LNCaP clone FGC (cell line): ENCODE data around the gene GDPGP1.
"Not testable (repeated sequence)": the region's sequence is repeated elsewhere in the genome, so short reads cannot be mapped to it uniquely, and the experiment has no call there.

Experiments
- DNase-seq: peaks from one replicate; pipeline ENCODE4 v3.0.0-alpha.2; 2011; ENCODE audit warnings: low read depth
- H3K4me3 ChIP-seq: 2 replicates; pipeline ENCODE4 v1.5.1; 2011; ENCODE audit warnings: mild to moderate bottlenecking, low read depth, low read length, control low read depth
- TF ChIP-seq, protein P1 (sequence below): IDR thresholded peaks from 2 replicates; pipeline ENCODE4 v1.5.1; 2012; ENCODE audit warnings: mild to moderate bottlenecking; ENCODE audit not compliant: control insufficient read depth, insufficient read depth; ENCODE audit errors: extremely low read depth

Gene GDPGP1

DNA sequence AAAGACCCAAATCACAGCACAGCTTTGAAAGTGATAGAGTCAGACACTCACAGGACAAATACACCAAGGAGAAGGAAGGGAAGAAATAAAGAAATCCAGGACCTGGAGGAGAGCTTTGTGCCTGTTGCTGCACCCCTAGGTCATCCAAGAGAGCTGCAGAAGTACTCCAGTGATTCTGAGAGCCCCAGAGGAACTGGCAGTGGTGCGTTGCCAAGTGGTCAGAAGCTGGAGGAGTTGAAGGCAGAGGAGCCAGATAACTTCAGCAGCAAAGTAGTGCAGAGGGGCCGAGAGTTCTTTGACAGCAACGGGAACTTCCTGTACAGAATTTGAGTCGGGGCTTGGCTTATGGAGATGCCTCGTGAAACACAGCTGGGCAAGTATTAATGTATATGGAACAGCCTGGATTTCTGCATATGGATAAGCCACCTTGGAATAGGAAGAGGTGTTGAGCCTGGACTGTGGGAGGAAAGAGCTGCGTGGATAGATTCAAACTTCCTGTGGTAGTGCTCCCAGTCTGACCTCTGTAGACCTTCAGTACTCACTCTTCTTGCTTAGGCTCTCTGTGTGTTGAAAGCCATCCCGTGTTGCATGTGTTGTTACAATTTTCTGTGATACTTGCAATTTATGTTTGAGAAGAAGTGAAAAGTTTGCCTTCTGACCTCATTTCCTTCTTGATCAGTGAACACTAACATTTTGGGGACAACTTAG, 37.6 kb downstream of the GDPGP1 start:
- TF ChIP-seq, protein P1, sequence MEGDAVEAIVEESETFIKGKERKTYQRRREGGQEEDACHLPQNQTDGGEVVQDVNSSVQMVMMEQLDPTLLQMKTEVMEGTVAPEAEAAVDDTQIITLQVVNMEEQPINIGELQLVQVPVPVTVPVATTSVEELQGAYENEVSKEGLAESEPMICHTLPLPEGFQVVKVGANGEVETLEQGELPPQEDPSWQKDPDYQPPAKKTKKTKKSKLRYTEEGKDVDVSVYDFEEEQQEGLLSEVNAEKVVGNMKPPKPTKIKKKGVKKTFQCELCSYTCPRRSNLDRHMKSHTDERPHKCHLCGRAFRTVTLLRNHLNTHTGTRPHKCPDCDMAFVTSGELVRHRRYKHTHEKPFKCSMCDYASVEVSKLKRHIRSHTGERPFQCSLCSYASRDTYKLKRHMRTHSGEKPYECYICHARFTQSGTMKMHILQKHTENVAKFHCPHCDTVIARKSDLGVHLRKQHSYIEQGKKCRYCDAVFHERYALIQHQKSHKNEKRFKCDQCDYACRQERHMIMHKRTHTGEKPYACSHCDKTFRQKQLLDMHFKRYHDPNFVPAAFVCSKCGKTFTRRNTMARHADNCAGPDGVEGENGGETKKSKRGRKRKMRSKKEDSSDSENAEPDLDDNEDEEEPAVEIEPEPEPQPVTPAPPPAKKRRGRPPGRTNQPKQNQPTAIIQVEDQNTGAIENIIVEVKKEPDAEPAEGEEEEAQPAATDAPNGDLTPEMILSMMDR: no peak
- DNase-seq: no peak
- H3K4me3 ChIP-seq: no peak overlapping the region

DNA sequence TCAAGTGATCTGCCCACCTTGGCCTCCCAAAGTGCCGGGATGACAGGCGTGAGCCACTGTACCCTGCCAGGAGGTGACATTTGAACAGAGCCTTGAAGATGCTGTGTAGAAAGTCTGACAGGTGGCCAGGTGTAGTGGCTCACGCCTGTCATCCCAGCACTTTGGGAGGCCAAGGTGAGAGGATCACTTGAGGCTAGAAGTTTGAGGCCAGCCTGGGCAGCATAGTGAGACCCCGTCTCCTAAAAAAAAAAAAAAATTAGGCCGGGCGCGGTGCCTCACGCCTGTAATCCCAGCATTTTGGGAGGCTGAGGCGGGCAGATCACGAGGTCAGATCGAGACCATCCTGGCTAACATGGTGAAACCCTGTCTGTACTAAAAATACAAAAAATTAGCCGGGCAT, 44.5 kb downstream of the GDPGP1 start:
- not testable (repeated sequence) for DNase-seq, H3K4me3 ChIP-seq

DNA sequence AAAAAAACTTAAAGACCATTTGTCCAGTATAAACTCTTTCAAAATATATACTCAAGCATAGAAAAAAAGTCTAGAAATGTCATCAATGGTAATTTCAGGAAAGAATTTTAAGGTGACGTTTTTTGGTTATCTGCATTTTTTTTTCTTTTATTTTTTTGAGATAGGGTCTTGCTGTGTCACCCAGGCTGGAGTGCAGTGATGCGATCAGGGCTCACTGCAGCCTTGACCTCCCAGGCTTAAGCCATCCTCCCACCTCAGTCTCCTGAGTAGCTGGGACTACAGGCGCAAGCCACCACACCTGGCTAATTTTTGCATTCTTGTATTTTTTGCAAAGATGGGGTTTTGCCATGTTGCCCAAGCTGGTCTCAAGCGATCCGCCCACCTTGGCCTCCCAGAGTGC, 46.7 kb downstream of the GDPGP1 start:
- H3K4me3 ChIP-seq, DNase-seq: not testable (repeated sequence)

DNA sequence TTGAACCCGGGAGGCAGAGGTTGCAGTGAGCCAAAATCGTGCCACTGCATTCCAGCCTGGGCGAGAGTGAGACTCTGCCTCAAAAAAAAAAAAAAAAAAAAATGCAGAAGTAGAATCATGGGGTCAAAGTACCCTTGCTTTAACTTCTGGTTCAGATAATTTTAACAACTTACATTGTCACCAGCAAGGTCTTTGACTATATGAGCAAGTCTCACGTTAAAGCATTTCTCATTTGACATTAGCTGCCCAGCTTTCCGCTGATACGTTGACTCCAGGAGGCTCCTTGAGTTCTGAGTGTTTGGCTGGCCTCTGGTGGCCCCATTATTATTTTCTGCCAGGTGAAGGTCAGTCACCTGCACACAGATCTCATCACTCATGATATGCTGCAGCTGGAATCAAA, 47.6 kb downstream of the GDPGP1 start:
- H3K4me3 ChIP-seq, DNase-seq: not testable (repeated sequence)

DNA sequence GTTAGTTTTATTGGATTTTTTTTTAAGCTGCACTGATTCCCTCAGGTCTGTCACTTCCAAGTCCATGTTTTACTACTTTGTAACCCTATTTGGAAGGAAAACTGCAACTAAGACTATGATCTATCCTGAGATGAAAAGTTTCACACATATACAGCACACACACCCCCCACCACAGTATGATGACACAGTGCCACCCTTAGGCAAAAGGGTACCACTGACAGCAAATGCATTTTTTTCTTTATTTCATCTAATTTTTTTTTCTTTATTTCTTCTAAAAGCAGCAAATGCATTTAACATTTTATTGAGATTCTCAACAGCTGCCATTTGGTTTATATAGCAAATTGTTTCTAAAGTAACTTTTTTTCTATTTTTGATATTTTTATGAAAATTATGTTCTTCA, 52.7 kb downstream of the GDPGP1 start:
- no peak for DNase-seq
- TF ChIP-seq, protein P1: peak; percentile 64
- no peak overlapping the region for H3K4me3 ChIP-seq

DNA sequence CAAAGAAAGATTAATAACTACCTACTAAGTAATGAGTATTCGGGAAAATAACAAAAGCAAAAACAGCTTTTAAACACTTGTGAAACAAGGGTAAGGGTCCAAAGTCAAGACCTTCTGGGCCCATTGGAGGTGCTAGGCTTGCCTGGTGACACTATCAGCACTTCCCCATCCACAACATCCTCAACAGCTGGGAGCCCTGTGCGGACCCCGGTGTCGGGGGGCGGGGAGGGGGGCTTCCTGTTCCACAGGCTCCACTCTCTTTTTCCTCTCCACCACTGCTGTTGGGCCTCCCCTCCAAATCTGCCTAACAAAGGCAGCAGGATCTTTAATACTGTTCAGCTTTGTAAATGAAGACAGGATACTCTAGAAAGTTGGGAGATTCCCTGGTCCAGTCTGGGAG, 53.1 kb downstream of the GDPGP1 start:
- H3K4me3 ChIP-seq: no peak overlapping the region
- TF ChIP-seq, protein P1: no peak
- no peak for DNase-seq

DNA sequence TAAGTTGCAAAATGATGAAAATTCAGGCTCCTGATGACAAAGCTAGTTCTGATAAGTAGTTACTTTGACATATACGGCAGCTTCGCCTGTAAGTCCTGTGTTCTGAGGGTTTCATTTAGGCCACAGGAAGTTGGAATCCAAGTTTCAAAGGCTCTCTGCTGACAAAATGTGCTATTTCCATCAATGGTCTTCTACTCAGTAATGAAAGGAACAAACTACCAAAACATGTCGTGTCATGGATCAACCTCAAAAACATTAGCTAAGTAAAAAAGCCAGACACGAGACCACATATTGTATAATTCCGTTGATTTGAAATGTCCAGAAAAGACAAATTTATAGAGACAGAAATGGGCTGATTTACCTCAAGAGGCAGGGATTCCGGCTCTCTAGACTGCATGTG, 53.9 kb downstream of the GDPGP1 start:
- TF ChIP-seq, protein P1: no peak
- H3K4me3 ChIP-seq: no peak overlapping the region
- no peak for DNase-seq

DNA sequence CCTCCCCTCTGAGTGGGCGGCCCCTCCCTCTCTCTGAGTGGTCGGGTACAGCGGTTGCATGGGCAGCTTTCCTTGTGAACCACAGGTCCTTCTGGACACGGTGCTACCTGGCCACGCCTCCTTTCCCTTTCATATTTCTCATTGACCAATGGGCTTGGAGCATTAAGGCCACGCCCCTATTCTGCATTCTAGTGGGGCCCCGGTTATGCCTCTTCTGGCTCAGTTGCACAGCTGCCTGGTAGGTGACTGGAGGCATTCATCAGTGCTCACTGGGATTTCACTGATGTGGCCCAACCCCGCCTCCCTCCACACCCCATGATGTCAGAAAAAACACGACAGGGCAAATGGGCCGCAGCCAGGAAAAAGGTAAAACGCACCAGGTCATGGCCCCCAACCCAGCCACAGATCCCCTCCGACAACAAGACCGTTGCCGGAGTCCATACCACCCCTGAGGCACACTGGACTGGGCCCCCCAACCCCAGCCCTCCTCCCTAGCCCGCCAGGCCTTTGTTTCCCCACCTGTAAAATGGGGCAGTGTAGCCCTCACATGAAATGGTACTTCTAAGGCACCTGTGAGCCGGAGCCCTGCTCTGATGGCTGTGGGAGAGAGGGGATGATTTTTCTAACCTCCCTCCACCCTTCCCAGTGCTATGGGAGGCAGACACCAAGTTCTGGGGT, 57.8 kb downstream of the GDPGP1 start:
- TF ChIP-seq, protein P1: no peak
- H3K4me3 ChIP-seq: no peak overlapping the region
- DNase-seq: no peak
